Vagina (tissue), 2 donors: ENCODE data around the gene TSPYL1. TPM values are rescaled to one million over a fixed set of nuclear protein-coding genes. Genes with fewer than 3 reads are reported as not detected.

Source experiments
- DNase-seq, 2 donors: peaks; one replicate each; pipeline ENCODE4 v3.0.0-alpha.2; 2017; ENCODE audit errors: extremely low spot score in 2 of 2
- H3K27ac ChIP-seq: fragments of 200-600 bp; sonication (generic); one replicate; pipeline ENCODE4 v1.5.1; 2019
- H3K27me3 ChIP-seq: fragments of 200-600 bp; sonication (generic); one replicate; pipeline ENCODE4 v1.5.1; 2019
- H3K36me3 ChIP-seq, 2 donors: fragments of 200-600 bp; sonication (generic); one replicate each; pipeline ENCODE4 v1.5.1; 2017 to 2019
- H3K4me1 ChIP-seq: fragments of 200-600 bp; sonication (generic); one replicate; pipeline ENCODE4 v1.5.1; 2019
- H3K4me3 ChIP-seq, 2 donors: fragments of 200-600 bp; sonication (generic); 1 replicate in 1 of 2; 2 replicates in 1 of 2; pipeline ENCODE4 v1.5.1; 2016 to 2019
- H3K9me3 ChIP-seq: fragments of 200-600 bp; sonication (generic); one replicate; pipeline ENCODE4 v1.5.1; 2019
- CTCF ChIP-seq, 3 experiments: fragments of 450-650 bp in 2 of 3; fragments of 200-600 bp in 1 of 3; sonication (generic) in 1 of 3; IDR thresholded peaks; one replicate each; pipeline ENCODE4 v1.5.1; 2017 to 2019; ENCODE audit warnings: antibody characterized with exemption in 3 of 3, mild to moderate bottlenecking in 2 of 3, moderate library complexity in 2 of 3
- POLR2A ChIP-seq, 2 donors: fragments of 450-650 bp; IDR thresholded peaks; one replicate each; pipeline ENCODE4 v1.6.1; 2017; ENCODE audit warnings: antibody characterized with exemption in 2 of 2, mild to moderate bottlenecking in 2 of 2, moderate library complexity in 2 of 2
- POLR2AphosphoS5 ChIP-seq, 2 donors: sonication (generic); formaldehyde crosslinking; IDR thresholded peaks; one replicate each; pipeline ENCODE4 v1.9.0; 2017; ENCODE audit warnings: antibody characterized with exemption in 2 of 2, mild to moderate bottlenecking in 2 of 2, low read depth in 1 of 2; ENCODE audit not compliant: insufficient read depth in 1 of 2
- intact Hi-C: fragments of 100-400 bp; cut with DNase I; formaldehyde crosslinking; loops from one replicate; pipeline ENCODE4 v1.15.1; 2023
- total RNA-seq: library from RNA; depleted of rRNA; stranded (reverse); fragments of >200 nt; gene quantifications from one replicate; pipeline ENCODE4 v1.2.3, GENCODE V29; 2016

TSPYL1 gene
- total RNA-seq, 1 donor from 2014 or later: 41.0 TPM

DNA sequence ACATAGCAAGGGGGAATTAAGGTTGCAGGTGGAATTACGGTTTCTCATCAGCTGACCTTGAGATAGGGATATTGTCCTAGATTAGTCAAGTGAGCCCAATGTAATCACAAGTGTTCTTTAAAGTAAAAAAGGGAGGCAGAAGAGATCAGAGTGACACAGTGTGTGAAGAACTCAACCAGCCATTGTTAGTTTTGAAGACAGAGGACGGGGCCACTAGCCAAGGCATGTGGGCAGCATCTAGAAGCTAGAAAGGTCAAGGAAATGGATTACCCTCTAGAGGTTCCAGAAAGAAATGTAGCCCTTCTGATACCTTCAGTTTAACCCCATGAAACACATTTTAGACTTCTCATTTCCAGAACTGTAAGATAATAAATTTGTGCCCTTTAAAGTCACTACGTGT, 18.5 kb upstream of the TSPYL1 start:
- TF ChIP-seq POLR2A (IDR thresholded peaks at IDR 0.05) (no peak), CTCF (IDR thresholded peaks at IDR 0.05) (no peak), POLR2AphosphoS5 (IDR thresholded peaks at IDR 0.05; ENCODE audit: insufficient read depth in 1 of 2, low read depth in 1 of 2) (no peak)
- no peaks in the 10 kb centered on the region for H3K27me3 ChIP-seq
- DNase-seq: no peak
- H3K27ac ChIP-seq: no peak overlapping the region
- H3K4me1 ChIP-seq: no peaks in the 10 kb centered on the region
- intact Hi-C loops: no loop called here
- H3K9me3 ChIP-seq: no peaks in the 10 kb centered on the region
- H3K36me3 ChIP-seq: peaks cover 0 to 5% of the 10 kb centered on the region in 2 donors
- no peak overlapping the region for H3K4me3 ChIP-seq

GRCh38 chr6:116292553-116292952, 12.8 kb upstream of the TSPYL1 start:
- Histone ChIP-seq H3K27ac (no peak overlapping the region), H3K4me3 (no peak overlapping the region), H3K4me1 (no peaks in the 10 kb centered on the region), H3K9me3 (no peaks in the 10 kb centered on the region), H3K36me3 (no peaks in the 10 kb centered on the region), H3K27me3 (no peaks in the 10 kb centered on the region)
- TF ChIP-seq POLR2AphosphoS5 (IDR thresholded peaks at IDR 0.05; ENCODE audit: insufficient read depth in 1 of 2, low read depth in 1 of 2) (no peak), POLR2A (IDR thresholded peaks at IDR 0.05) (no peak), CTCF (IDR thresholded peaks at IDR 0.05) (no peak)
- intact Hi-C loops: no loop called here
- DNase-seq: no peak

DNA sequence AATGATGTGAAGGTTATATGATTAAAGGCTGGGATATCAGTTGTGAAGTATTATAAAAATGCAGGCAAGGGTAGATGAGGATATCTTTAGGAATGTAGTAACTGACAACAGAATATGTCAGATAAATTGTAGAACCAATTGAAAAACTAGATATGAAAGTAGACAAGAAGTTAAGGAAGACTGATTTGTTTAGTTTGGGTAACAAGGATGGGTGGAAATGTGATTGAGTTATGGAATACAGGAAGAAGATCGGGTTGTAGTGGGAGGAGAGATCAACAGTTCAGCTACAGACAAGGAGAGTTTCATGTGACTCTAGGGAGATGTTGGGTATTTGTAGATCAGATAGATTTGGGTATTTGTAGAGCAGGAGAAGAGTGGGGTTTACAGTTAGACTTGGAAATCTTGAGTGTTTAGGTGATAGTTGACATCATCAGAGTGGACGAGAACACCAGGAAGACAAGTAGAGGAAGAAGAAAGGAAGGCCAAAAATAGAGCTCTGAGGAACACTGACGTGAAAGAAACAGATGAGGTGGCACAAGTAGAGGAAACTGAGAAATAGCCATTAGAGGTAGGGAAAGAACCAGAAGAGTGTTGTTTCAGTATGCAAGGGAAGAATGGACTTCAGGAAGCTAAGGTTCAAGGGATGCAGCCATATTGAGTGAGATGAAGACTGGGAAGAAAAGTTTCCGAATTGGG, 12.1 kb upstream of the TSPYL1 start:
- no peak overlapping the region for H3K4me3 ChIP-seq
- TF ChIP-seq POLR2A (IDR thresholded peaks at IDR 0.05) (no peak), POLR2AphosphoS5 (IDR thresholded peaks at IDR 0.05; ENCODE audit: insufficient read depth in 1 of 2, low read depth in 1 of 2) (no peak), CTCF (IDR thresholded peaks at IDR 0.05) (no peak)
- no peak for DNase-seq
- H3K27me3 ChIP-seq: no peaks in the 10 kb centered on the region
- intact Hi-C loops: no loop called here
- no peaks in the 10 kb centered on the region for H3K9me3 ChIP-seq
- no peaks in the 10 kb centered on the region for H3K36me3 ChIP-seq
- H3K4me1 ChIP-seq: no peaks in the 10 kb centered on the region
- no peak overlapping the region for H3K27ac ChIP-seq

GRCh38 chr6:116290799-116291198, 11.1 kb upstream of the TSPYL1 start:
- intact Hi-C loops: no loop called here
- DNase-seq: no peak
- no peaks in the 10 kb centered on the region for H3K36me3 ChIP-seq
- no peaks in the 10 kb centered on the region for H3K9me3 ChIP-seq
- H3K4me3 ChIP-seq: no peak overlapping the region
- no peaks in the 10 kb centered on the region for H3K4me1 ChIP-seq
- no peak overlapping the region for H3K27ac ChIP-seq
- H3K27me3 ChIP-seq: no peaks in the 10 kb centered on the region
- TF ChIP-seq CTCF (IDR thresholded peaks at IDR 0.05): no peak
- TF ChIP-seq POLR2A (IDR thresholded peaks at IDR 0.05): no peak
- no peak for TF ChIP-seq POLR2AphosphoS5 (IDR thresholded peaks at IDR 0.05; ENCODE audit: insufficient read depth in 1 of 2, low read depth in 1 of 2)

DNA sequence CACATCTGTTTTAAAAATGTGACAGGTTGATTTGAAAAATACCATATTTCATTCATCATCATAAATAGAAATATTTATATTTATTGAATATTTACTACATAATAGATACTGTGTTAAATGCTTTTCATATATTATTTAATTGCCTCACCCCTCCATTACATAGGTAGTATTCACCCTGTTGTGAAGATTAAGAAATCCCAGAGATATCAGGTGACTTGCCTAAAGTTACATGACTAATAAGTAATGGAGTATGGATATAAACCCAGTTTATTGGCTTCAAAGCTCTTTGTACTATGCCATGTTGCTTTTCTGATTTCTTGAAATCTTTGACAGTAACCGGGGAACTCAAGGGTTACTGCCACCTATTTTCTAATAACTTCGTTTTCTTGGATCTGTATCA, 10.1 kb upstream of the TSPYL1 start:
- TF ChIP-seq POLR2A (IDR thresholded peaks at IDR 0.05) (no peak), POLR2AphosphoS5 (IDR thresholded peaks at IDR 0.05; ENCODE audit: insufficient read depth in 1 of 2, low read depth in 1 of 2) (no peak), CTCF (IDR thresholded peaks at IDR 0.05) (no peak)
- intact Hi-C loops: loop anchor here (5.0 kb wide), 1 partner anchor 242 kb away; no protein-coding TSS in a partner anchor

More for the DNA sequence above, 10.1 kb upstream of the TSPYL1 start:
- H3K36me3 ChIP-seq: no peaks in the 10 kb centered on the region
- H3K4me1 ChIP-seq: no peaks in the 10 kb centered on the region
- H3K9me3 ChIP-seq: no peaks in the 10 kb centered on the region
- no peak overlapping the region for H3K27ac ChIP-seq
- no peaks in the 10 kb centered on the region for H3K27me3 ChIP-seq
- H3K4me3 ChIP-seq: no peak overlapping the region
- no peak for DNase-seq
